ENCODE results near the gene IZUMO1R. TPM values are rescaled to one million over a fixed set of nuclear protein-coding genes. Genes with fewer than 3 reads are reported as not detected.

The IZUMO1R gene
- total and polyA plus RNA-seq, 9 donors = not detected

GRCh38 chr11:94297985-94298576, 6.3 kb upstream of the IZUMO1R start:
- peaks cover 8% of the 10 kb centered on the region for H3K4me1 ChIP-seq (ENCODE audit: control insufficient read depth, insufficient read depth, low read length)
- DNase-seq = no peak
- no peak overlapping the region for H3K4me3 ChIP-seq (ENCODE audit: low read length)
- no peaks in the 10 kb centered on the region for H3K27me3 ChIP-seq (ENCODE audit: control insufficient read depth, insufficient read depth, low read length)
- WGBS (ENCODE audit: insufficient coverage) = 92% methylated on average over 4 of the region's 5 CpGs
- H3K27ac ChIP-seq (ENCODE audit: low read length) = no peak overlapping the region
- no peaks in the 10 kb centered on the region for H3K36me3 ChIP-seq (ENCODE audit: control insufficient read depth, insufficient read depth, low read length)
- no peaks in the 10 kb centered on the region for H3K9me3 ChIP-seq (replicated peaks; ENCODE audit: control insufficient read depth, low read depth, low read length)

- DNase-seq = peak; percentile 70
- Histone ChIP-seq H3K36me3 (ENCODE audit: control insufficient read depth, insufficient read depth, low read length) (no peaks in the 10 kb centered on the region), H3K4me3 (ENCODE audit: low read length) (no peak overlapping the region), H3K27ac (ENCODE audit: low read length) (peak overlapping the region; percentile 87), H3K4me1 (ENCODE audit: control insufficient read depth, insufficient read depth, low read length) (peaks cover 22% of the 10 kb centered on the region), H3K27me3 (ENCODE audit: control insufficient read depth, insufficient read depth, low read length) (no peaks in the 10 kb centered on the region), H3K9me3 (replicated peaks; ENCODE audit: control insufficient read depth, low read depth, low read length) (no peaks in the 10 kb centered on the region)
- WGBS (ENCODE audit: insufficient coverage) = 7% methylated on average over 5 of the region's 5 CpGs
Measured at GRCh38 chr11:94302776-94303175, 1.6 kb upstream of the IZUMO1R start.

GRCh38 chr11:94305146-94305545, 766 bp downstream of the IZUMO1R start:
- DNase-seq = no peak
- Histone ChIP-seq H3K36me3 (ENCODE audit: control insufficient read depth, insufficient read depth, low read length) (no peaks in the 10 kb centered on the region), H3K9me3 (replicated peaks; ENCODE audit: control insufficient read depth, low read depth, low read length) (no peaks in the 10 kb centered on the region), H3K4me3 (ENCODE audit: low read length) (no peak overlapping the region), H3K4me1 (ENCODE audit: control insufficient read depth, insufficient read depth, low read length) (peaks cover 22% of the 10 kb centered on the region), H3K27me3 (ENCODE audit: control insufficient read depth, insufficient read depth, low read length) (no peaks in the 10 kb centered on the region), H3K27ac (ENCODE audit: low read length) (peak overlapping the region; percentile 93)
- 50% methylated on average over 1 of the region's 1 CpG for WGBS (ENCODE audit: insufficient coverage)

GRCh38 chr11:94307101-94307791, 2.9 kb downstream of the IZUMO1R start:
- Histone ChIP-seq H3K9me3 (replicated peaks; ENCODE audit: control insufficient read depth, low read depth, low read length) (no peaks in the 10 kb centered on the region), H3K4me3 (ENCODE audit: low read length) (no peak overlapping the region), H3K4me1 (ENCODE audit: control insufficient read depth, insufficient read depth, low read length) (peaks cover 21% of the 10 kb centered on the region), H3K27ac (ENCODE audit: low read length) (no peak overlapping the region), H3K36me3 (ENCODE audit: control insufficient read depth, insufficient read depth, low read length) (no peaks in the 10 kb centered on the region), H3K27me3 (ENCODE audit: control insufficient read depth, insufficient read depth, low read length) (no peaks in the 10 kb centered on the region)
- WGBS (ENCODE audit: insufficient coverage) = 92% methylated on average over 12 of the region's 14 CpGs
- DNase-seq = no peak

GRCh38 chr11:94308024-94308423, 3.6 kb downstream of the IZUMO1R start:
- no peak overlapping the region for H3K4me3 ChIP-seq (ENCODE audit: low read length)
- peaks cover 15% of the 10 kb centered on the region for H3K4me1 ChIP-seq (ENCODE audit: control insufficient read depth, insufficient read depth, low read length)
- no peak overlapping the region for H3K27ac ChIP-seq (ENCODE audit: low read length)
- H3K36me3 ChIP-seq (ENCODE audit: control insufficient read depth, insufficient read depth, low read length) = no peaks in the 10 kb centered on the region
- no peak for DNase-seq
- WGBS (ENCODE audit: insufficient coverage) = 84% methylated on average over 5 of the region's 5 CpGs
- no peaks in the 10 kb centered on the region for H3K27me3 ChIP-seq (ENCODE audit: control insufficient read depth, insufficient read depth, low read length)
- no peaks in the 10 kb centered on the region for H3K9me3 ChIP-seq (replicated peaks; ENCODE audit: control insufficient read depth, low read depth, low read length)

GRCh38 chr11:94309757-94310156, 5.4 kb downstream of the IZUMO1R start:
- WGBS (ENCODE audit: insufficient coverage) = no CpG with 5 or more reads among the region's 1 CpG
- Histone ChIP-seq H3K36me3 (ENCODE audit: control insufficient read depth, insufficient read depth, low read length) (no peaks in the 10 kb centered on the region), H3K4me3 (ENCODE audit: low read length) (no peak overlapping the region), H3K4me1 (ENCODE audit: control insufficient read depth, insufficient read depth, low read length) (peaks cover 5% of the 10 kb centered on the region), H3K27me3 (ENCODE audit: control insufficient read depth, insufficient read depth, low read length) (no peaks in the 10 kb centered on the region), H3K9me3 (replicated peaks; ENCODE audit: control insufficient read depth, low read depth, low read length) (no peaks in the 10 kb centered on the region), H3K27ac (ENCODE audit: low read length) (no peak overlapping the region)
- DNase-seq = no peak

GRCh38 chr11:94310191-94310875, 6.0 kb downstream of the IZUMO1R start:
- Histone ChIP-seq H3K27me3 (ENCODE audit: control insufficient read depth, insufficient read depth, low read length) (no peaks in the 10 kb centered on the region), H3K4me3 (ENCODE audit: low read length) (no peak overlapping the region), H3K27ac (ENCODE audit: low read length) (no peak overlapping the region), H3K36me3 (ENCODE audit: control insufficient read depth, insufficient read depth, low read length) (no peaks in the 10 kb centered on the region), H3K9me3 (replicated peaks; ENCODE audit: control insufficient read depth, low read depth, low read length) (no peaks in the 10 kb centered on the region), H3K4me1 (ENCODE audit: control insufficient read depth, insufficient read depth, low read length) (no peaks in the 10 kb centered on the region)
- WGBS (ENCODE audit: insufficient coverage) = no CpG with 5 or more reads among the region's 5 CpGs
- DNase-seq = no peak

- no peaks in the 10 kb centered on the region for H3K4me1 ChIP-seq (ENCODE audit: control insufficient read depth, insufficient read depth, low read length)
- no peaks in the 10 kb centered on the region for H3K36me3 ChIP-seq (ENCODE audit: control insufficient read depth, insufficient read depth, low read length)
- WGBS (ENCODE audit: insufficient coverage) = 53% methylated on average over 2 of the region's 4 CpGs
Measured at GRCh38 chr11:94312339-94312738, 8.0 kb downstream of the IZUMO1R start.

GRCh38 chr11:94314064-94314463, 9.7 kb downstream of the IZUMO1R start:
- H3K27me3 ChIP-seq (ENCODE audit: control insufficient read depth, insufficient read depth, low read length) = no peaks in the 10 kb centered on the region
- DNase-seq = no peak
- no peaks in the 10 kb centered on the region for H3K36me3 ChIP-seq (ENCODE audit: control insufficient read depth, insufficient read depth, low read length)
- H3K4me1 ChIP-seq (ENCODE audit: control insufficient read depth, insufficient read depth, low read length) = no peaks in the 10 kb centered on the region
- no peaks in the 10 kb centered on the region for H3K9me3 ChIP-seq (replicated peaks; ENCODE audit: control insufficient read depth, low read depth, low read length)
- H3K27ac ChIP-seq (ENCODE audit: low read length) = no peak overlapping the region
- 43% methylated on average over 1 of the region's 4 CpGs for WGBS (ENCODE audit: insufficient coverage)
- no peak overlapping the region for H3K4me3 ChIP-seq (ENCODE audit: low read length)

More at GRCh38 chr11:94312339-94312738, 8.0 kb downstream of the IZUMO1R start:
- DNase-seq = no peak
- Histone ChIP-seq H3K9me3 (replicated peaks; ENCODE audit: control insufficient read depth, low read depth, low read length) (no peaks in the 10 kb centered on the region), H3K27ac (ENCODE audit: low read length) (no peak overlapping the region), H3K27me3 (ENCODE audit: control insufficient read depth, insufficient read depth, low read length) (no peaks in the 10 kb centered on the region), H3K4me3 (ENCODE audit: low read length) (no peak overlapping the region)

- Histone ChIP-seq H3K9me3 (replicated peaks; ENCODE audit: control insufficient read depth, low read depth, low read length) (no peaks in the 10 kb centered on the region), H3K4me3 (ENCODE audit: low read length) (no peak overlapping the region), H3K4me1 (ENCODE audit: control insufficient read depth, insufficient read depth, low read length) (no peaks in the 10 kb centered on the region), H3K27ac (ENCODE audit: low read length) (no peak overlapping the region), H3K36me3 (ENCODE audit: control insufficient read depth, insufficient read depth, low read length) (no peaks in the 10 kb centered on the region), H3K27me3 (ENCODE audit: control insufficient read depth, insufficient read depth, low read length) (no peaks in the 10 kb centered on the region)
- WGBS (ENCODE audit: insufficient coverage) = no CpG with 5 or more reads among the region's 3 CpGs
- DNase-seq = no peak
Measured at GRCh38 chr11:94315664-94316063, 11.3 kb downstream of the IZUMO1R start.
